NCI-H82 treated with DMSO at 0.1 percent for 48 hours (cell line): ENCODE data around the gene FOSB.

Experiments used
- DNase-seq: peaks from one replicate; lab custom pipeline; 2025; ENCODE audit not compliant: unreplicated experiment; lab: John Stamatoyannopoulos, UW

The FOSB gene

GRCh38 chr19:45442408-45442777 lies 25.4 kb upstream of the FOSB start:
- DNase-seq = no peak

- DNase-seq = peak; percentile 21
These were observed 24.9 kb upstream of the FOSB start for GRCh38 chr19:45442778-45443461.

DNA sequence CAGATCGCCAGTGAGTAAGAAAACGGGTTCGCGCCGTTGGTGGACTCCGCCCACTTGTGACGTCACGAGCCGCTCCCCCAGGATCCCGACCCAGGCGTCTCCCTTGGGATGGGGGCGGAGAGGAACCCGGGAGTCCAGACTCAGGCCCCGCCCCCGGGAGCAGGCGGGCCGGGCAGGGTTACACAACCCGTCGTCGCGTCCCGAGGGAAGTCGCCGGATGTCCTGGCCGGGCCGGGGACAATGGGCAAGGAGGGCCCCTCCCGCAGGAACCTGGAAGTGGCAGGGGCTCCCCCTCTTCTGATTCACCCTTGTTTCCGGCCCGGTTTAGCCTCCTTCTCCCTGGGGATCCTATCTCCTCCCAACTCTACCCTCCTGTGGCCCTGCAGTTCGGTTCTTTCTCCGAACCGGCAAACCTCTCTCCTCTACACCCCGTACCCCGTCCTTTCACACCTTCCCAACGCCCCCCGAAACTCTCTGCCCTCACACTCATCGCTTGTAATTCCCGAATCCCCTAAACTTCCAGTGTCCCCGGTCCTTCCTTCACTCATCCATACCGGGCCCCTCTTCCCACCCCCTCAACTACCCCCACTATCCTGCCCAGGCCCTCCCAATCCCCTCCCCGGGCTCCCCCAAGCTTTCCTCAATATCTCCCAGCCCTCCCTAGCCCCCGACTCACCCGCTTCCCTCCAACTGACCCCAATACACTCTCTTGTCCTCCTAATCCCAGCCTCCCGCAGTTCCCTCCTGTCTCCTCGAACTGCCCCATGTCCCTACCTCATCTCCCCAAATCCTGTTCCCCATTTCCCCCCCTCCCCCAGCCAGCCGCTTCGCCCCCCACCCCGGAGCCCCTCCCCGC lies 24.1 kb upstream of the FOSB start:
- peak; percentile 59 for DNase-seq

- DNase-seq = peak; percentile 44
These were observed 23.3 kb upstream of the FOSB start for GRCh38 chr19:45444318-45445041.

- no peak for DNase-seq
These were observed 22.7 kb upstream of the FOSB start for GRCh38 chr19:45445139-45445538.

DNA sequence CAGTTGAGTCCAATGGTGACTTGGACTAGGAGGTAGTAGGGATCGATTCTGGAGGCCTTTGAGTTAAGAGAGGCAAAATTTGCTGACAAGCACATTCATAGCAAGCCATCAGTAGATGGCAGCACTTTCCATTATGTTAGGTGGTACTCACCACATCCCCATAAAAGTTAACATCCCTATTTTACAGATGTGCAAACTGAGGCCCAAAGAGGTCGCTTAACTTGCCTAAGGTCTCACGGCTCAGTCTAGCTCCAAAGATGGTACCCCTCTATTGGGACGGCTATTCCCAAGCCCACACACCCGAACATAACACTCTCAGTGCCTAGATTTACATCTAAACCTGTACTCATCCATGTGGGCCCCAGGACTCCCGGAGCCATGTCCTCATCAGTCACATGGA lies 21.5 kb upstream of the FOSB start:
- DNase-seq = no peak

DNA sequence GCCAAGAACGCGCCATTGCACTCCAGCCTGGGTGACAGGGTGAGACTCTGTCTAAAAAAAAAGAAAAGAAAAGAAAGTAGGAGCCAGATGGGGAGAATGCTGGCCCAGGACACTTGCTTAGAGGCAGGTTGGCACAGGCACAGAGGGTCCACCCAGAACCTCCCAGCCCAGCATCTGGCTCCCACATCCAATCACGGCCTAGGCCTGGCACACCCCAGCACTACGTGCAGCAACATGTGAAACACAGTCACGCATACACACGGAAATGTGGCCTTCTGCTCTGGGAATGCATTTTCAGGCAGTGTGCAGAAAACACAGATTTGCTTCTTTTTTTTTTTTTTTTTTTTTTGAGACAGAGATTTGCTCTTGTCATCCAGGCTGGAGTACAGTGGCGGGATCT lies 20.9 kb upstream of the FOSB start:
- DNase-seq = no peak

DNA sequence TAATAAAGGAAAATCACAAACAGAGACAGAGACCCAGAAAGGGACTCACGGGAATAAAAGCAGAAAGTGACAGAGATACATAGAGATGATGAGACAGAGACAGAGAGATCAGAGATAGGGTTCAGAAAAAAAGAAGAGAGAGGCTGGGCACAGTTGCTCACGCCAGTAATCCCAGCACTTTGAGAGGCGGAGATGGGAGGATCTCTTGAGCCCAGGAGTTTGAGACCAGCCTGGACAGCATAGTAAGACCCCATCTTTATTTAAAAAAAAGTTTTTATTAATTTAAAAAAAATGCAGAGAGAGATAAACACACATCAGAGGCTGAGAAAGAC lies 19.4 kb upstream of the FOSB start:
- no peak for DNase-seq

GRCh38 chr19:45448887-45449299 lies 18.9 kb upstream of the FOSB start:
- no peak for DNase-seq

DNA sequence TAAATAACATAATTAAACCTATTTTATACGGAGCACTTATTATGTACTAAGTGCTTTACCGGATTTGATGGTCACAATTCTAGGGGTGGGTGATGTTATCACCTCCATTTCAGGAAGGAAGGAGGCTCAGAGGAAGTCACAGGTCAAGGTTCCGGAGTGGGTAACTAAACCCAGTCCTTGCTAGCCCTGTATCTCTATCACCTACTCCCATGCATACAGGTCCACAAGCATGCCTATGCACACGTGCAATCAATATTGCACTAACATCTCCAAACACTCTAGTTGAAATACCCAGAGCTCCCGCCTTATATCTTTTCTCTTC lies 17.8 kb upstream of the FOSB start:
- DNase-seq = no peak

DNA sequence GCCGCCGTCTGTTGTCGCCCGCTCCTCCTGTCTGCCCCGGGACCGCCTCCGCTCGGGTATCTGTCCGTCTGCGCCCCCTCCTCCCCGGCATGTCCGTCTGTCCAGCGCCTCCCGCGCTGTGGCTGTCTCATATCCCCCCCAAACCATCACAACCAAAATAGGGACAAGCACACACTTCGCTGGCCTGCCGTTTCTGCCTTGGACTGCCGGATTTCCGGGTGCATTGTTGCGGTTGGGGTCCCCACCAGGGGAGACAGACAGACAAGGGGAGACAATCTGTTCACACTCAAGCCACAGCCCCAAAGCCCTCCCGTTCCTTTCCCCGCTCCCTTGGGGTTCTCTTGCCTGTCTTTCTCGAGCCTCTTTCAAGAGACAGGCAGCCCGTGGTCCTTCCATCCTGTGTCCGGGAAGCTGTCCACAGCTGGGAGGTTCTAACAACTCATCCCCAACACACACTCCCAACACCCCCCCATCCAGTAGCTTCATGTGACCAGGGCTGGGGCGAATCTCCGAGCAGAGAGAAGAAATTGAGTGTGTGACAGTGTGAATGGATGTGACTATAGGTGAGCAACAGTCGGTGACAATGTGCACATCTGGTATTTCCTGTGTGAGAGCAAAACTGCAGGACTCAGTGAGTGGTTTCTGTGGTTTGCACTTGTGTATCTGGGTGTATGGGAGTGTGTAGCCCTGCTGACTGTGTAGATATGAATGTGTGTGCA lies 16.5 kb upstream of the FOSB start:
- no peak for DNase-seq

DNA sequence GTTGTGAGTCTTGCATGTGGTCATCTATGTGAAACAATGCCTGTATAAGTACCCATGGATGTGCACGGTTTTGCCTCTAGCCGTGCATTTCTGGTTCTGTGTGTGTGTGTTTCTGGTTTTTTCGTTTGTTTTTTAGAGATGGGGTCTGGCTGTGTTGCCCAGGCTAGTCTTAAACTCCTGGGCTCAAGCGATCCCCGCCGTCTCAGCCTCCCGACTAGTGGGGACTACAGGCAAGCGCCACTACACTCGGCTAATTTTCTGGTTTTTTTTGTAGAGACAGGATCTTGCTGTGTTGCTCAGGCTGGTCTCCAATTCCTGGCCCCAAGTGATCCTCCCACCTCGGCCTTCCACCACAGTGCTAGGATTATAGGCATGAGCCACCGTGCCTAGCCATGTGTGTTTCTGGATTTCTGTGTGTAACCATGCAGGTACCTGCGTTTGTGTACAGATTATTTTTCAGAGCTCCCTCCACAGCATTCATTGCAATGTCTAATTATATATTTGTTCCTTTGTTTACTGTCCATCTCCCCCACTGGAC lies 15.9 kb upstream of the FOSB start:
- no peak for DNase-seq

DNA sequence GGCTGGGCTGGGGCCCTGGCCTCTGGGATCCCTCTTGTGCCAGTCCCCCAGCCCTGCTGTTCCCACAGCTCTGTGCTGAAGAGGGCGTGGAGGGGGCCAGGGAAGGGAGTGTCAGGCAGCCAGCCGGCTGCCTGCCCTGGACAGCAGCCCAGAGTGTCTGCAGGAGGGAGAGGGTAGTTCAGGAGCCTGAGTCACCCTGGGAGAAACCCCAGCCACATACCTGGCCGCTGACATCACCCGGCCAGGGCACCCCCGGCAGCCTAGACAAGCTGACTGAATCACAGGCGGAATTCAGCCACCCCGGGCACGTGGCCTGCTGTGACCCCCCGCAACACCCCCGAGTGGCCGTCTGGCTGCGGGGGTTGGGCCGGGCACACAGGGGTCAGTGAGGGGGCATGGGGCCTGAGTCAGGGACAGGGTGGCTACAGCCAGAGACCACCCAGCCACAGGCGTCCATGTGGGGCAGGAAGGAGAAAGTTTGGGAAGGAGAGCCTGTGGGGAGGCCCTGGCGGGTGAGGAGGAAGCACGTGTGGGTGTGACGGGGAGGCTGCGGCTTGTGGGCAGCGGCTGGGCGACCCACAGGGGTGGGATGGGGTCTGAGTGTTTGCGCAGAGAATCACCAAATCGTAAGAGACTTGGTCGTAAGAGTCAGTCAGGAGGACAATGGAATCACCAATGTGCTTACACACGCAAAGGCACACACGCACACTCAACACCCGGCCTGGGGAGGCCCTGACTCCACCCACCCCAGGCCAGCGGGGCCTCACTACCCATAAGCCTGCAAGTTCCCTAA lies 11.9 kb upstream of the FOSB start:
- DNase-seq = no peak

GRCh38 chr19:45456500-45456815 lies 11.3 kb upstream of the FOSB start:
- DNase-seq = no peak

DNA sequence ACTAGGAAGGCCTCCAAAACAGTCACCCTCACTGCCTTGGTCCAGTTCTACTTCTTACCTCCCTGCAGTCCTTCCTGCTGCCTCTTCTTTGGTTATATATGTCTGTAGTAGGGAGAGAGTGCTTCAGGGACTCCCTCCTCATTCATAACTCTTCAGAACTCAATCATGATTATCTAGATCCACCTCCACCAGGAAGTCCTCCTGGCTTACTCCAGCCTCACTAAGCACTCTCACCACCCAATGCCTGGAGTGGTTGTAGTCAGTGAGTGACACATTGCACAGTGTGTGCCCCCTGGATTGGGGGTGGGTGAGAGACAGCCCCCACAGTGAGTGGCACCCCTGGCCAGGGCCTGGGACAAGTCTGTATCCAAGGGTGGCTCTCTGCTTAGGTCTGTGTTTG lies 10.0 kb upstream of the FOSB start:
- no peak for DNase-seq

DNA sequence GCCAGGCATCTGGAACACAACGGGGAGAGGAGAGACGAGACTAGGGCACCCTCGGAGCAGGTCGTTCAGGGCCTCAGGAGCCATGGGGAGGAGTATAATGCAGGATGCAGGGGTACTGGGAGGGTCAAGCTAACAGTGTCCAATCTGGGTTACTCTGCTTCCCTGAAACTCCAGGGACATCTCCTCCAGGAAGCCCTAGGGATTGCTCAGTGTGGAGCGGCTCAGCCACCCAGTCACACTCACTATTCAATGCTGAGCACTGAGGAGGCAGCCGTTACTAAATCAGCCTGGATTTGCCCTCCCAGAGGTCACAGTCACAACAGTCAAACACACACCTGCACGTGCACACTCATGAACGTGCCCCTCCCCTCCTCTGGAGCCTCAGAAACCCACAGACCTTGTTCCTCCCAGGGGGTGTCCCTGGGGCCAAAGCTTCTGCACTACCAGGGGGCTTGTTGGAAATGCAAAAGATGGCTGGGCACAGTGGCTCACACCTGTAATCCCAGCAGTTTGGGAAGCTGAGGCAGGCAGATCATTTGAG lies 6.9 kb upstream of the FOSB start:
- DNase-seq = no peak

DNA sequence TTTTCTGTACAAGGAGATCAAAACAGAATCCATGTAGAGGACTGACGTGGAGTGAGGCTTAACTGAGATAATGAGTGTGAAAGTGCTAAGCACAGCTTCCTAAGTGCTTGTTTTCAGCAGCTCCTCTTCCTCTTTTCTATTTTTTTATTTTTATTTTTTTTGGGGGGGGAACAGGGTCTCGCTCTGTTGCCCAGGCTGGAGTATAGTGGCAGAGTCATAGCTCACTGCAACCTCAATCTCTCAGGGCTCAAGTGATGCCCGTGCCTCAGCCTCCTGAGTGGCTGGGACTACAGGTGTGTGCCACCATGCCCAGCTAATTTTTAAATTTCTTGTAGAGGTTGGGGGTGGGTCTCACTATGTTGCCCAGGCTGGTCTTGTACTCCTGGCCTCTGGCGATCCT lies 5.6 kb upstream of the FOSB start:
- no peak for DNase-seq

GRCh38 chr19:45463241-45463640 lies 4.6 kb upstream of the FOSB start:
- no peak for DNase-seq

DNA sequence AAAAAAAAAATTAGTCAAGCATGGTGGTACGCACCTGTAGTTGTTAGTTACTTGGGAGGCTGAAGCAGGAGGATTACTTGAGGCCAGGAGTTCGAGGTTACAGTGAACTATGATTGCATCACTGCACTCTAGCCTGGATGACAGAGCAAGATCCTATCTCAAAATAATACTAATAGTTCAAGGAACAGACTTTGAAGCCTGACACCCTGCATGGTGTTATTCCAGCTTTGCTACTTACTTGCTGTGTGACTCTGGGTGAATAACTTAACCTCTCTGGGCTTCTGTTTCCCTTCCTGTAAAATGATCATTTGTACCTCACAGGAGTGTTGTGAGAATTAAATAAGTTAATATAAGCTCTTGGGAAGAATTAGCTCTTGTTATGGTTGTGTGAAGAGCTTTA lies 3.5 kb upstream of the FOSB start:
- DNase-seq = no peak

DNA sequence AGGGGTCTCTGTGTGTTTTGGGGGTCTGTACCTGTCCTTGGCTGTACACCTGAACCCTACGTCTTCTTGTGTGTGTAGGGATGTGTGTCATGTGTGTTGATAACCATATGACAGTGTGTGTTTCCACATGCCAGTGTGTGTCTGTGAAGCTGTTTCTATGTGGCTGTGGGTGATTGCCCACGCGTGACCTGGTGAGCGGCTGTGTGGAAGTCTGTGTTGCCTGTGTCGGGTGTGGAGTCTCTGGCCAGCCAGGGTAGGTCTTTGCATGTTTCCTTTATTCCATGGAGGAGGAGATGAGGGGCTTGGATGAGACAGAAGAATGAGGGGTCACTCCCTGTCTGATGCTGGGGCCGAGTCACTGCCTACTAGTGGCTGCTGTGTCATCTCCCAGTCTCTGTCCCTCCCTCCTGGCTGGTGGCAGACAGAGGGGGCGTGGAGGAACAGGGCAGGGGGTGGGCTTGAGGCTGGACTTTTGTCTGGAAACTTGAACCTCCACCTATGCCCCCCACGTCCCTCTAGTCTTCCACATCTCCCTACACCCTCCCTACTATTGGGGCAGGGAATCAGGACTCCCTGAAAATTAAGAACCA lies 2.8 kb upstream of the FOSB start:
- DNase-seq = no peak
